Natural killer cell (primary cell): ENCODE data around the gene PREX1. TPM values are rescaled to one million over a fixed set of nuclear protein-coding genes. Genes with fewer than 3 reads are reported as not detected.

Experiments used
- ATAC-seq, 3 donors: fragments of 150-1000 bp in 2 of 3; fragments of 200-7000 bp in 1 of 3; cut with Tn5 transposase; 1 replicate in 1 of 3; 2 replicates in 2 of 3; pipeline ENCODE4 v1.10.0; 2021; ENCODE audit warnings: mild to moderate bottlenecking in 2 of 3, moderate library complexity in 2 of 3
- DNase-seq, 2 donors: peaks; one replicate each; pipeline versions ENCODE4 v3.0.0 to v3.0.0-alpha.2; 2013 to 2021; ENCODE audit warnings: mixed read lengths in 1 of 2
- H3K27ac ChIP-seq: one replicate; pipeline ENCODE4 v1.5.1; 2013; ENCODE audit warnings: mild to moderate bottlenecking, low read length
- H3K27me3 ChIP-seq: one replicate; pipeline ENCODE4 v1.6.1; 2013; ENCODE audit warnings: low read length; ENCODE audit not compliant: control insufficient read depth, insufficient read depth
- H3K36me3 ChIP-seq: one replicate; pipeline ENCODE4 v1.6.1; 2013; ENCODE audit warnings: low read length; ENCODE audit not compliant: control insufficient read depth, insufficient read depth
- H3K4me1 ChIP-seq: one replicate; pipeline ENCODE4 v1.6.1; 2013; ENCODE audit warnings: low read length; ENCODE audit not compliant: control insufficient read depth, insufficient read depth
- H3K4me3 ChIP-seq: one replicate; pipeline ENCODE4 v1.5.1; 2013; ENCODE audit warnings: low read length
- H3K9me3 ChIP-seq: one replicate; pipeline ENCODE4 v1.6.1; 2013; ENCODE audit warnings: low read length; ENCODE audit not compliant: control insufficient read depth, insufficient read depth
- H3K27ac Mint-ChIP-seq, 2 donors: one replicate each; pipeline ENCODE4 v1.8.0; 2022; ENCODE audit warnings: mild to moderate bottlenecking in 2 of 2, mixed read lengths in 2 of 2, moderate library complexity in 1 of 2
- H3K27me3 Mint-ChIP-seq, 2 donors: one replicate each; pipeline ENCODE4 v1.8.0; 2022; ENCODE audit warnings: low read depth in 2 of 2, mixed read lengths in 2 of 2
- H3K36me3 Mint-ChIP-seq: one replicate; pipeline ENCODE4 v1.8.0; 2022; ENCODE audit warnings: mixed read lengths
- H3K4me1 Mint-ChIP-seq, 2 donors: one replicate each; pipeline ENCODE4 v1.8.0; 2022; ENCODE audit warnings: mixed read lengths in 2 of 2
- H3K4me3 Mint-ChIP-seq: one replicate; pipeline ENCODE4 v1.8.0; 2022; ENCODE audit warnings: mild to moderate bottlenecking, moderate library complexity, mixed read lengths
- H3K9me3 Mint-ChIP-seq, 2 donors: one replicate each; pipeline ENCODE4 v1.8.0; 2022; ENCODE audit warnings: mixed read lengths in 2 of 2
- WGBS: methylation state at CpG from one replicate; pipeline ENCODE4 v1.1.7; 2013; ENCODE audit warnings: missing lambda C conversion rate; ENCODE audit not compliant: insufficient coverage; 5-methylcytosine and 5-hydroxymethylcytosine counted together
- intact Hi-C: fragments of 100-400 bp; cut with micrococcal nuclease; formaldehyde crosslinking; loops from one replicate; pipeline ENCODE4 v1.14.2; 2022
- total RNA-seq, 4 donors: library from RNA; stranded (reverse); fragments of 120-200 nt in 1 of 4; gene quantifications; one replicate each; pipeline versions ENCODE4 v1.2.3 to v1.2.4, GENCODE V29; 2013 to 2022
- TF ChIP-seq, protein P1 (sequence below): fragments of 200-600 bp; IDR thresholded peaks from one replicate; pipeline ENCODE4 v1.8.0; 2022; ENCODE audit warnings: antibody characterized with exemption

The PREX1 gene
- total RNA-seq, 3 donors from 2014 or later (not counting 1 experiment from before 2014, with no cell fraction given): 382 to 392 (median 389) TPM

DNA sequence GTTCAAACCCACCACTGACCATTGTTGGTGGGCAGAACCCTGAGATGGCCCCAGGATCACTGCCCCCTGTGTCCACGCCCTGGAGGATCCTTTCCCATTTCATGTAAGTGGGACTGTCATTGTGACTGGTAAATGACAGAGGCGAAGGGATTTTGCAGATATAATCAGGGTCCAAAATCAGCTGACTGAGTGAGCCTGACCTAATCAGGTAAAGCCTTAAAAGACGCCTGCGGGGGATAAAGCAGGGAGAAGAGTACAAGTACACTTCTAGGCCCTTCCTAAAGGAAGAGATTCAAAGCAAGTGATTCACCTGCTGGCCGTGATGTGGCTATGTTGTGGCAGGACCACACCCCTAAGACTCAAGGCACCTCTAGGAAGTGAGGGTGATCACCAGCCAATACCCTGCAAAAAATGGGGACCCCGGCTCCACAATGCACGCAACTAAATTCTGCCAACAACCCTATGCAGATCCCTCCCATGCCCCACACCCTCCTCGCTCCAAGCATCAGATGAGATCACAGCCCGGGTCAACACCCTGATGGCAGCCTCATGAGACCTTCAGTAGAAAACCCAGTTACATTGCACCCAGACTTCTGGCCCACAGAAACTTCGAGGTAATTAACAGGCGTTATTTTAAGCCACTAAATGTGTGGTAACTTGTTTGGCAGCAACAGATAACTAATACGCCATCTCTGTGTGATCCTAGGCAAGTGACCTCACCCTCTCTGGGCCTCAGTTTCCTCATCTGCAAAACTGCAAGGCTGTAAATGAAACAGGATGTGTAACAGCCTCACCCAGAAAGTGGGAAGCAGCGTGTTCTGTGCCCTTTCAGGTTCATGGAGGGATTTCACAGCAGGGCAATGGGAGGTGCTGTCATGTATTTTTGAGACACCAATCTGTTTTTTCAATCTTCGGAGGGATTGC is 11.3 kb downstream of the PREX1 start:
- peaks cover 13% of the 10 kb centered on the region for H3K36me3 ChIP-seq
- no peaks in the 10 kb centered on the region for H3K27me3 ChIP-seq
- peak overlapping the region; percentile 53 for H3K27ac ChIP-seq
- no peaks in the 10 kb centered on the region for H3K9me3 ChIP-seq
- 57% methylated on average over 14 of the region's 14 CpGs for WGBS
- no peaks in the 10 kb centered on the region for H3K27me3 Mint-ChIP-seq
- peak overlapping the region; percentile 99 for H3K4me3 Mint-ChIP-seq
- H3K27ac Mint-ChIP-seq: no peak overlapping the region
- no peaks in the 10 kb centered on the region for H3K36me3 Mint-ChIP-seq
- TF ChIP-seq, protein P1, sequence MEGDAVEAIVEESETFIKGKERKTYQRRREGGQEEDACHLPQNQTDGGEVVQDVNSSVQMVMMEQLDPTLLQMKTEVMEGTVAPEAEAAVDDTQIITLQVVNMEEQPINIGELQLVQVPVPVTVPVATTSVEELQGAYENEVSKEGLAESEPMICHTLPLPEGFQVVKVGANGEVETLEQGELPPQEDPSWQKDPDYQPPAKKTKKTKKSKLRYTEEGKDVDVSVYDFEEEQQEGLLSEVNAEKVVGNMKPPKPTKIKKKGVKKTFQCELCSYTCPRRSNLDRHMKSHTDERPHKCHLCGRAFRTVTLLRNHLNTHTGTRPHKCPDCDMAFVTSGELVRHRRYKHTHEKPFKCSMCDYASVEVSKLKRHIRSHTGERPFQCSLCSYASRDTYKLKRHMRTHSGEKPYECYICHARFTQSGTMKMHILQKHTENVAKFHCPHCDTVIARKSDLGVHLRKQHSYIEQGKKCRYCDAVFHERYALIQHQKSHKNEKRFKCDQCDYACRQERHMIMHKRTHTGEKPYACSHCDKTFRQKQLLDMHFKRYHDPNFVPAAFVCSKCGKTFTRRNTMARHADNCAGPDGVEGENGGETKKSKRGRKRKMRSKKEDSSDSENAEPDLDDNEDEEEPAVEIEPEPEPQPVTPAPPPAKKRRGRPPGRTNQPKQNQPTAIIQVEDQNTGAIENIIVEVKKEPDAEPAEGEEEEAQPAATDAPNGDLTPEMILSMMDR: no peak
- peaks cover 88% of the 10 kb centered on the region for H3K4me1 ChIP-seq
- peaks cover 54% of the 10 kb centered on the region in 2 donors for H3K4me1 Mint-ChIP-seq
- intact Hi-C loops: no loop called here
- H3K4me3 ChIP-seq: no peak overlapping the region
- H3K9me3 Mint-ChIP-seq: no peaks in the 10 kb centered on the region
- ATAC-seq (peak; percentile 29 to 34 (median 30)), DNase-seq (no peak)

DNA sequence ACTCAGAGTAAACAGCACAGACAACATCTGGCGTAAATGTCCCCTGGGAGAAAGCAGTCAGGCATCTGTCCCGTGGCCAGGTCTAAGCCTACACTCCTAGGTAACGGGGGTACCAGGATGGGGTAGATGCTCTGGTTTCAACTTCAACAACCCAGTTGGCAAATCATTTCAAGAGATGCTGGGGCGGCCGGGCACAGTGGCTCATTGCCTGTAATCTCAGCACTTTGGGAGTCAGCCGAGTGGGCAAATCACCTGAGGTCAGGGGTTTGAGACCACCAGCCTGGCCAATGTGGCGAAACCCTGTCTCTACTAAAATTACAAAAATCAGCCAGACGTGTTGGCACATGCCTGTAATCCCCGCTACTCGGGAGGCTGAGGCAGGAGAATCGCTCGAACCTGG is 12.3 kb downstream of the PREX1 start:
- WGBS: 78% methylated on average over 12 of the region's 12 CpGs
- H3K4me1 ChIP-seq: peaks cover 88% of the 10 kb centered on the region
- no peaks in the 10 kb centered on the region for H3K27me3 Mint-ChIP-seq
- no peak overlapping the region for H3K27ac Mint-ChIP-seq
- DNase-seq (no peak), ATAC-seq (no peak)
- TF ChIP-seq, protein P1: no peak
- intact Hi-C loops: no loop called here
- H3K9me3 ChIP-seq: no peaks in the 10 kb centered on the region
- peak overlapping the region; percentile 4 for H3K27ac ChIP-seq
- H3K4me1 Mint-ChIP-seq: peaks cover 44% of the 10 kb centered on the region in 2 donors
- H3K4me3 Mint-ChIP-seq: no peak overlapping the region
- H3K36me3 ChIP-seq: peaks cover 13% of the 10 kb centered on the region
- no peaks in the 10 kb centered on the region for H3K27me3 ChIP-seq
- H3K4me3 ChIP-seq: no peak overlapping the region
- H3K9me3 Mint-ChIP-seq: no peaks in the 10 kb centered on the region
- H3K36me3 Mint-ChIP-seq: no peaks in the 10 kb centered on the region

GRCh38 chr20:48814633-48815032 is 13.2 kb downstream of the PREX1 start:
- Mint-ChIP-seq H3K4me1 (peaks cover 40 to 43% of the 10 kb centered on the region in 2 donors), H3K36me3 (no peaks in the 10 kb centered on the region), H3K4me3 (no peak overlapping the region), H3K9me3 (no peaks in the 10 kb centered on the region), H3K27me3 (no peaks in the 10 kb centered on the region), H3K27ac (no peak overlapping the region)
- TF ChIP-seq, protein P1: no peak
- ATAC-seq: no peak
- H3K36me3 ChIP-seq: peaks cover 13% of the 10 kb centered on the region
- H3K4me3 ChIP-seq: no peak overlapping the region
- WGBS: 92% methylated on average over 2 of the region's 5 CpGs
- no peak overlapping the region for H3K27ac ChIP-seq
- peaks cover 88% of the 10 kb centered on the region for H3K4me1 ChIP-seq
- H3K9me3 ChIP-seq: no peaks in the 10 kb centered on the region
- DNase-seq: no peak
- intact Hi-C loops: no loop called here
- no peaks in the 10 kb centered on the region for H3K27me3 ChIP-seq
